GM19468 (cell line): ENCODE results near the gene IGF1R.
"Not testable (repeated sequence)": the region's sequence is repeated elsewhere in the genome, so short reads cannot be mapped to it uniquely, and the experiment has no call there.

Source experiments
- ATAC-seq: cut with Tn5 transposase; IDR thresholded peaks from one replicate; pipeline ENCODE4 v1.9.1; 2021; ENCODE audit warnings: mild to moderate bottlenecking, moderate library complexity, moderate number of reproducible peaks; ENCODE audit not compliant: unreplicated experiment; ENCODE audit errors: extremely low read depth

The IGF1R gene

GRCh38 chr15:99002226-99002625 lies 353.9 kb downstream of the IGF1R start:
- ATAC-seq: no peak

- ATAC-seq: not testable (repeated sequence)
Observed at GRCh38 chr15:99003317-99003716, 355.0 kb downstream of the IGF1R start.

- ATAC-seq: not testable (repeated sequence)
Observed at GRCh38 chr15:99004998-99005974, 356.9 kb downstream of the IGF1R start.

GRCh38 chr15:99006146-99006545 lies 357.8 kb downstream of the IGF1R start:
- ATAC-seq: no peak

GRCh38 chr15:99006904-99007495 lies 358.7 kb downstream of the IGF1R start:
- no peak for ATAC-seq

GRCh38 chr15:99009741-99010330 lies 361.5 kb downstream of the IGF1R start:
- ATAC-seq: no peak

- ATAC-seq: no peak
Observed at GRCh38 chr15:99010768-99011167, 362.4 kb downstream of the IGF1R start.
